ENCODE data around the gene ST6GALNAC6. TPM values are rescaled to one million over a fixed set of nuclear protein-coding genes. Genes with fewer than 3 reads are reported as not detected.
A peak's percentile ranks its signal among the peaks of the same experiment; 100 is the strongest.

ST6GALNAC6 gene
- total RNA-seq, 1 experiment from 2014 or later: 24.5 TPM

DNA sequence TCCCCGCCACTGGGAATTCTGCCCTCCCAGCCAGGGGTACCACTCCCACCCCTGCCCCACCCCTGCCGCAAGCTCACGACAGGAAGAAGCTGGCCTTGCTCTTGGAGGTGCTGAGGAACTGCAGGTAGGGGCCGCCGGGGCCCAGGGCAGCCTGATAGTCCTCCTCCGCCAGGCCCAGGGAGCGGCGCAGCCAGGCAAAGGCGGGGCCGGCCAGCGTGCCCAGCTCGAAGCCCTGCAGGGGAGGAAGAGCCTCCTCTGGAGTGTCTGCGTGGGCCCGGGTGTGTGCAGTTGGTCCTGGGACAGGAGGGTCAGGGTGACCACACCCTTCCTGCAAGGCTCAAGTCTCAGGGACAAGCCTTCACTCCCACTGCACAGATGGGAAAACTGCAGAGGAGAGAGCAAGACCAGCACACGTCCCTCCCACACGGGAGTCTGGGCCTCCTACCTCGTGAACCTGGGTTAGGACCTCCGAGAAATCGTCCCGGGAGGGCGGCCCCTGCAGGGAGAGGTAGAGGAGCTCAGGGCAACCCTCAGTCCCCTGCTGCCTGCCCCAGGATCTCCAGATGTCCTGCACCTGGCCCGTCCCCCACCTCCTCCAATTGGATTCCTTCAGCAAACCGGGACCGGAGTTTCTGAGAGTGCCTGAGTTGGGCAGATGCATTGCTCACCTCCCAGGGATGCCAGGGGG, 28.7 kb upstream of the ST6GALNAC6 start:
- Histone ChIP-seq H2AFZ (ENCODE audit: low read depth, low read length, poor library complexity, severe bottlenecking) (no peak overlapping the region), H3K9ac (ENCODE audit: low read length) (peak overlapping the region; percentile 73), H3K27me3 (ENCODE audit: insufficient read depth, low read length) (no peaks in the 10 kb centered on the region), H3K4me2 (ENCODE audit: low read length) (peak overlapping the region; percentile 95), H3K79me2 (ENCODE audit: insufficient read depth, low read length) (no peaks in the 10 kb centered on the region), H4K20me1 (ENCODE audit: insufficient read depth) (no peaks in the 10 kb centered on the region), H3K4me1 (ENCODE audit: control insufficient read depth in 1 of 2, insufficient read depth in 2 of 2, low read length in 2 of 2) (peaks cover 54 to 85% of the 10 kb centered on the region in 2 experiments), H3K27ac (ENCODE audit: low read depth, low read length) (peak overlapping the region; percentile 84), H3K9me2 (ENCODE audit: insufficient read depth) (no peaks in the 10 kb centered on the region), H3K9me3 (ENCODE audit: control insufficient read depth in 1 of 2, insufficient read depth in 1 of 2, low read depth in 1 of 2, low read length in 2 of 2) (no peaks in the 10 kb centered on the region), H3K4me3 (replicated peaks in 1 of 2; ENCODE audit: low read depth in 1 of 2, low read length in 2 of 2) (peak overlapping the region; percentile 55 to 79), H3K36me3 (ENCODE audit: control insufficient read depth in 1 of 2, insufficient read depth in 2 of 2, low read length in 2 of 2) (no peaks in the 10 kb centered on the region)
- DNase-seq (ENCODE audit: low read depth, low spot score) (no peak), ATAC-seq (peak; percentile 10)
- CTCF ChIA-PET: interaction anchor here (2.6 kb wide), 1 partner anchor 15 kb away, joined by 14 read pairs; no protein-coding TSS in a partner anchor
- RAD21 ChIA-PET (ENCODE audit: low non-redundant PET in 1 of 2, low total read pairs in 2 of 2, uncharacterized antibody in 2 of 2, unreplicated experiment in 2 of 2): interaction anchor here in 1 of 2 experiments (1.1 kb wide), 1 partner anchor 123 kb away, joined by 3 read pairs; no protein-coding TSS in a partner anchor
- intact Hi-C loops (cut with micrococcal nuclease): loop anchor here (5.0 kb wide), 1 partner anchor 109 kb away; no protein-coding TSS in a partner anchor
- POLR2A ChIA-PET: interaction anchor here (0.6 to 1.1 kb wide), 5 partner anchors 8 to 479 kb away, joined by 3 to 5 read pairs (median 3); no protein-coding TSS in a partner anchor
- no TSS peak for BruUV-seq (replicated peaks)
- TF ChIP-seq ZFX (IDR thresholded peaks at IDR 0.05) (peak; percentile 35; the same call in 1 of the 2 replicates), RAD21 (IDR thresholded peaks at IDR 0.05; ENCODE audit: low read depth) (no peak)

DNA sequence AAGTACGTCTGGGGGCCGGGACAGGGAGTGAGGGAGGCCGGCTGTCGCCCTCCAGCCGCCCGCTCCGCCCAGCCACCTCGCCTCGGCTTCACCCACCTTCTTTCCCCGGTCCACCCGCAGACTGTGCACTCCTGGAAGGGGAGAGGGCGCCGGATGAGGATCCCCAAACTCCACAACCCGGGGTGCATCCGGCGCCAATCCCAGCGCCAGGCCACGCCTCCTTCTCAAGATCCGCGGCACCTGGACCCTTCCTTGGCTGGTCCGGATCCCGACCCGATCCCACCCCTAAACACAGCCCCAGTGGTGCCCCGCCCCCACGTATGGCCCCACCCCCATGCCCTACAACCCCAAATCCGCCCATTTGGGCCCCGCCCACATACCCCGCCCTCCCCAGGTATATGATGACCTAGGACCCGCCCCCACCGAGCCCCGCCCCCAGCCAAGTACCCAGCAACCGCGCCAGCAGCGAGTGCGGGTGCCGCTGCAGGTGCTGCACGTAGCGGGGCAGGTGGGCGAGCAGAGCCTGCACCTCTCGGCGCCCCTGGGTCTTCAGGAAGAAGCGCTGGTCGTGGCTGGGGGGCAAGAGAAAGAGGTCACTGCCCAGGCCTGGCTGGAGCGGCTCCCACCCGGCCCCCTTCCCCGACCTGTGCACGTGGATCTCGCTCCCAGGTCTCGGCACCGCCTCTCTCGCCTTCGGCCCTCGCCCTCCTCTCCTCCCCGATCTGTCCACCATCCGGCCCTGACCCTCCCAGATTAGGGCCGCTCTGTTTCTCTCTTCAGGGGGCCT, 28.0 kb upstream of the ST6GALNAC6 start:
- peak overlapping the region; percentile 84 for H3K27ac ChIP-seq (ENCODE audit: low read depth, low read length)
- H3K9me2 ChIP-seq (ENCODE audit: insufficient read depth): no peaks in the 10 kb centered on the region
- intact Hi-C loops (cut with micrococcal nuclease): loop anchor here (5.0 kb wide), 1 partner anchor 110 kb away; no protein-coding TSS in a partner anchor
- ATAC-seq: peak; percentile 53
- no TSS peak for BruUV-seq (replicated peaks)
- TF ChIP-seq POLR2AphosphoS5 (IDR thresholded peaks at IDR 0.05; ENCODE audit: low read depth, low read length): peak; percentile 85
- peak; percentile 44 for TF ChIP-seq POLR2A (IDR thresholded peaks at IDR 0.05; ENCODE audit: borderline replicate concordance, extremely low read depth, insufficient read depth, insufficient read length)
- TF ChIP-seq REST (IDR thresholded peaks at IDR 0.05; ENCODE audit: low read depth): no peak
- peak overlapping the region; percentile 79 for H3K9ac ChIP-seq (ENCODE audit: low read length)
- no peak overlapping the region for H2AFZ ChIP-seq (ENCODE audit: low read depth, low read length, poor library complexity, severe bottlenecking)
- H3K4me1 ChIP-seq (ENCODE audit: control insufficient read depth in 1 of 2, insufficient read depth in 2 of 2, low read length in 2 of 2): peaks cover 49 to 83% of the 10 kb centered on the region in 2 experiments
- H3K9me3 ChIP-seq (ENCODE audit: control insufficient read depth in 1 of 2, insufficient read depth in 1 of 2, low read depth in 1 of 2, low read length in 2 of 2): no peaks in the 10 kb centered on the region
- H3K36me3 ChIP-seq (ENCODE audit: control insufficient read depth in 1 of 2, insufficient read depth in 2 of 2, low read length in 2 of 2): no peaks in the 10 kb centered on the region
- peak; percentile 77 for DNase-seq (ENCODE audit: low read depth, low spot score)
- no peaks in the 10 kb centered on the region for H4K20me1 ChIP-seq (ENCODE audit: insufficient read depth)
- H3K27me3 ChIP-seq (ENCODE audit: insufficient read depth, low read length): no peaks in the 10 kb centered on the region
- CTCF ChIA-PET: no interaction called here
- POLR2A ChIA-PET: interaction anchor here (0.6 to 0.7 kb wide), 4 partner anchors 12 to 480 kb away, joined by 3 to 5 read pairs (median 3); no protein-coding TSS in a partner anchor
- RAD21 ChIA-PET (ENCODE audit: low non-redundant PET in 1 of 2, low total read pairs in 2 of 2, uncharacterized antibody in 2 of 2, unreplicated experiment in 2 of 2): interaction anchor here in 1 of 2 experiments (1.1 kb wide), 1 partner anchor 123 kb away, joined by 3 read pairs; no protein-coding TSS in a partner anchor
- peak overlapping the region; percentile 95 for H3K4me2 ChIP-seq (ENCODE audit: low read length)
- peak overlapping the region; percentile 75 to 79 for H3K4me3 ChIP-seq (replicated peaks in 1 of 2; ENCODE audit: low read depth in 1 of 2, low read length in 2 of 2)
- H3K79me2 ChIP-seq (ENCODE audit: insufficient read depth, low read length): no peaks in the 10 kb centered on the region
